ENCODE results near the gene FOXO6. TPM values are rescaled to one million over a fixed set of nuclear protein-coding genes. Genes with fewer than 3 reads are reported as not detected.

The FOXO6 gene
- total and polyA plus RNA-seq, 2 donors: 1.1 to 1.6 TPM

DNA sequence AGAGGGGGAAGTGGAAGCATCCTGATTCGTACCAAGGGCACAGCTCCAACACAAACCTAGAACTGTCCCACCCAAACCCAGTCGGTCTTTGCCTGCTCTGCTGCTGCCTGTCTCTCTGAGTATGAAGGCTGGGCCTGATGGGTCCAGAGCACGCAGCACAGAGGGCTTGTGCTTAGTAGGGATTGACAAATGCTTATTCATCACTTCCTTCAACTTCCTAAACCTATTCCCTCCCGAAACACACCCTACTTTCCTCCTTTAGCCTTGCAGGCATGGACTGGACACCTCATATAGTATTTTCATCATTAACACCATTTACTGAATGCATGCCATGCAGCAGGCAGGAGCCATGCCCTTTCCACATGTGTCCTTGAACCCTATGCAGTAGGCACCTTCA is 31.3 kb downstream of the FOXO6 start:
- Histone ChIP-seq H3K4me1 (ENCODE audit: control insufficient read depth in 2 of 2, insufficient read depth in 2 of 2, low read length in 2 of 2) (peaks cover 20 to 67% of the 10 kb centered on the region in 2 donors), H3K27me3 (ENCODE audit: control insufficient read depth in 2 of 2, insufficient read depth in 1 of 2, low read length in 1 of 2) (peaks cover 0 to 12% of the 10 kb centered on the region in 2 donors), H3K4me3 (ENCODE audit: low read length in 2 of 2) (no peak overlapping the region), H3K9me3 (ENCODE audit: control insufficient read depth in 2 of 2, insufficient read depth in 1 of 2, low read length in 1 of 2) (no peaks in the 10 kb centered on the region), H3K27ac (ENCODE audit: low read depth in 1 of 2, low read length in 1 of 2) (no peak overlapping the region), H3K36me3 (ENCODE audit: control insufficient read depth in 2 of 2, insufficient read depth in 2 of 2, low read length in 1 of 2) (no peaks in the 10 kb centered on the region)
- WGBS: 97% methylated on average over 4 of the region's 4 CpGs
- DNase-seq (ENCODE audit: low read depth in 6 of 9, low spot score in 9 of 9): no peak

DNA sequence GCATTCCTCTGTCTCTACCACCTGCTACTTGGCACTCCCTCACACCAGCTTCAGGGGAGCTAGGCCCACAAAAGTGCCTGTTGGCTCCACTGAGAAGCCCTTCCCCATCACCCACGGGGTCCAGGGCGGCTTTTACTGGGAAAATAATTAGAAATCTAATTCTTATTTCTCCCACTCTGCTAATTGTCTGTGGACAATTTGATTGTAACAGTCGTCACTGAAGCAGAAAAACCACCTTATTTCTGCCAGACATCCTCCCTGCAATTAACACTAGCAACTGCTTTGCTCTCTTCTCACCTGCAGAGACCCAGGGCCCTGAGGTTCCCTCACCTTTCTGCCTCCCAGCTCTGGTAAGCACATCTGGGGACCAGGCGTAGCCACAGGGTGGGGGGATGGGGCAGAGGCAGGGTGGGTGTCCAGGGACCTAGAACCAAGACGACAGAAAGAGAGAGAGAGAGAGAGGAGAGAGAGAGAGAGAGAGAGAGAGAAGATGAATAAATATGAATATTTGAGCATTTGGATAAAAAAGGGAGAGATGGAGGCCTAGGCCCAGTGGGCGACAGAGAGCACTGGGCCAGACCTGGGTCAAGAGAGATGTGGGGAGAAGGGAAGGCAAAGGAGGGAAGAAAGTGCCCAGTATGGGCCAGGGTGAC is 32.6 kb downstream of the FOXO6 start:
- WGBS: 82% methylated on average over 6 of the region's 6 CpGs
- peaks cover 0 to 12% of the 10 kb centered on the region in 2 donors for H3K27me3 ChIP-seq (ENCODE audit: control insufficient read depth in 2 of 2, insufficient read depth in 1 of 2, low read length in 1 of 2)
- H3K27ac ChIP-seq (ENCODE audit: low read depth in 1 of 2, low read length in 1 of 2): peak overlapping the region in 1 of 2 donors; percentile 72
- H3K36me3 ChIP-seq (ENCODE audit: control insufficient read depth in 2 of 2, insufficient read depth in 2 of 2, low read length in 1 of 2): no peaks in the 10 kb centered on the region
- H3K4me3 ChIP-seq (ENCODE audit: low read length in 2 of 2): no peak overlapping the region
- DNase-seq (ENCODE audit: low read depth in 6 of 9, low spot score in 9 of 9): no peak
- no peaks in the 10 kb centered on the region for H3K9me3 ChIP-seq (ENCODE audit: control insufficient read depth in 2 of 2, insufficient read depth in 1 of 2, low read length in 1 of 2)
- H3K4me1 ChIP-seq (ENCODE audit: control insufficient read depth in 2 of 2, insufficient read depth in 2 of 2, low read length in 2 of 2): peaks cover 22 to 67% of the 10 kb centered on the region in 2 donors

DNA sequence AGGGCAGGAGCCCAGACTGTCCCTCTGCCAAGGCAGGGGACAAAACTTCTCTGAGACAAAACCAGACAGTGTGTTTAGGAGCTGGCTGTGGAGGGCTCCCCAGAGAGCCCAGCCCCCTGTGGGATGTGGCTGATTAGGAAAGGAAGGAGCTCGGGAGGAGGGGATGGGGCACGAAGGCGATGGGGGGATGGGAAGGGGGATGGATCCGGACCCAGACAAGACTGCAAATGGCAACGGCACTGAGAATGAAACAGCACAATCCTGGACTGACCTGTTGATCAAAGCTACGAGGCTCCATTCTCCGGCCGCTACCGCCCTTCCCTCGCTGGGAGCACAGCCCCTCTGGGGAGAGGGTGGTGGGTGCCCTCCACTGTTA is 33.1 kb downstream of the FOXO6 start:
- Histone ChIP-seq H3K27me3 (ENCODE audit: control insufficient read depth in 2 of 2, insufficient read depth in 1 of 2, low read length in 1 of 2) (peaks cover 0 to 12% of the 10 kb centered on the region in 2 donors), H3K36me3 (ENCODE audit: control insufficient read depth in 2 of 2, insufficient read depth in 2 of 2, low read length in 1 of 2) (no peaks in the 10 kb centered on the region), H3K27ac (ENCODE audit: low read depth in 1 of 2, low read length in 1 of 2) (peak overlapping the region in 1 of 2 donors; percentile 23), H3K4me1 (ENCODE audit: control insufficient read depth in 2 of 2, insufficient read depth in 2 of 2, low read length in 2 of 2) (peaks cover 27 to 73% of the 10 kb centered on the region in 2 donors), H3K9me3 (ENCODE audit: control insufficient read depth in 2 of 2, insufficient read depth in 1 of 2, low read length in 1 of 2) (no peaks in the 10 kb centered on the region), H3K4me3 (ENCODE audit: low read length in 2 of 2) (no peak overlapping the region)
- 88% methylated on average over 10 of the region's 10 CpGs for WGBS
- no peak for DNase-seq (ENCODE audit: low read depth in 6 of 9, low spot score in 9 of 9)

DNA sequence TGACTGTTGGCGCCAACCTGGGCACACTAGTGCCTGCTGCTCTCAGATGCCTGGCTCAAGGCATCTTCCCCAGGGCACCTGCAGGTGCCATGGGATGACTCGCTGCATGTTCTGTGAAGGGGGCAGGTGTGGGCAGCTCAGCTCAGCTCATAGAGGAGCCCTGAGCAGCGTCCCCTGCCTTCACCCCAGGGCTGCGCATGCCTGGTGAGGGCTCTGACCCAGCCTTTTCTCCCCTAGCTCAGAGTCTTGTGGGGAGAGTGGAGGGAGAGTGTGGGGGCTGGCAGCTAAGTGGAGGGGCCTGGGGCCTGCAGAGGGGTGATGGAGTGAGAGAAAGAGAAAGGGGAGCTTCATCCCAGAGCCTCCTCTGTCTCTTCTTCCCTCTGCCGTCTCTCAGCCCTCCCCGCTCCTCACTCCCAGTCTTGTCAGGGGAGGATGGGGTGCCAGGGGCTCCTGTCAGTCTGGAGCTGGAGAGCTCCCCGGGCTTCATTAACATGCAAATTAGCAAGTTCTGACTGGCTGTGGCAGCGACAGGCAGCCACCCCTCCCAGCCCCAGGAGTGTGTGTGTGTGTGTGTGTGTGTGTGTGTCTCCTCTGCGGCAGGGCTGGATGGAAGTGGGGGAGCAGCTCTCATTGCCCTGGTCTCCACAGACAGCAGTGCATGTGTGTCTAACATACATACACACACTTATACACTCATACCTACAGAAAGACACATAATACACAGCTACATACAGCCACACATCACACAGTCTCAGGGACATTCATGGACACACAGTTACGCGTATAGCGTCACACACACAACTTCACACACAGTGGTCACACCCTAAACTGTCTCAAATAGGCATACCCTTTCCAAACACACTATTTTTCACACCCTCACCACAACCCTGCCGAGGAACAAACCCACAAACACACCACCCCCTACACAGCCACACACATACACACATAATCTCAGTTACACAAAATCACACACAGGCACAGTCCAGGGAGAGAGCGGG is 34.0 kb downstream of the FOXO6 start:
- no peak overlapping the region for H3K4me3 ChIP-seq (ENCODE audit: low read length in 2 of 2)
- peak in 3 of 9 donors; percentile 65 to 79 (median 68) for DNase-seq (ENCODE audit: low read depth in 6 of 9, low spot score in 9 of 9)
- peaks cover 0 to 4% of the 10 kb centered on the region in 2 donors for H3K9me3 ChIP-seq (ENCODE audit: control insufficient read depth in 2 of 2, insufficient read depth in 1 of 2, low read length in 1 of 2)
- no peaks in the 10 kb centered on the region for H3K36me3 ChIP-seq (ENCODE audit: control insufficient read depth in 2 of 2, insufficient read depth in 2 of 2, low read length in 1 of 2)
- H3K27ac ChIP-seq (ENCODE audit: low read depth in 1 of 2, low read length in 1 of 2): peak overlapping the region in 1 of 2 donors; percentile 23
- peaks cover 0 to 12% of the 10 kb centered on the region in 2 donors for H3K27me3 ChIP-seq (ENCODE audit: control insufficient read depth in 2 of 2, insufficient read depth in 1 of 2, low read length in 1 of 2)
- H3K4me1 ChIP-seq (ENCODE audit: control insufficient read depth in 2 of 2, insufficient read depth in 2 of 2, low read length in 2 of 2): peaks cover 27 to 82% of the 10 kb centered on the region in 2 donors
- WGBS: 53% methylated on average over 14 of the region's 14 CpGs

DNA sequence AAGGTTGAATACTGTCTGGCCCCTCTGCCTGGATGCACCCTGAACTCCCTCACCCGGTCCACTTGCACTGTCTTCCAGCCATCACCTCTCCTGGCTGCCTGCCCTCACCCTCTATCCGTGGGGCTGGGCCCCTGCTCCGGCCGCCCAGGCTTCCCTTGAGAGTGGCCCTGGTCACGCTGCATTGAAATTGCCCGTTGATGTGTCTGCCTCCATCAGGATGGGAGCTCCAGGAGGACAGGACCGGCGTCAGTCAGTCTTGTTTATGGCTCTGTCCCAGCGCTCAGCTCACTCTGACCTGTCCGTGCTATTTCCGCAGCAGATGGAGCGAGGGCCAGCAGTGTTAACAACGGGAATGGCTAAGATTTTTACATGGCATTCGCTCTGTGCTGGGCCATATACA is 34.9 kb downstream of the FOXO6 start:
- 68% methylated on average over 14 of the region's 14 CpGs for WGBS
- Histone ChIP-seq H3K4me3 (ENCODE audit: low read length in 2 of 2) (no peak overlapping the region), H3K4me1 (ENCODE audit: control insufficient read depth in 2 of 2, insufficient read depth in 2 of 2, low read length in 2 of 2) (peaks cover 27 to 77% of the 10 kb centered on the region in 2 donors), H3K9me3 (ENCODE audit: control insufficient read depth in 2 of 2, insufficient read depth in 1 of 2, low read length in 1 of 2) (peaks cover 0 to 8% of the 10 kb centered on the region in 2 donors), H3K27ac (ENCODE audit: low read depth in 1 of 2, low read length in 1 of 2) (no peak overlapping the region), H3K27me3 (ENCODE audit: control insufficient read depth in 2 of 2, insufficient read depth in 1 of 2, low read length in 1 of 2) (peaks cover 0 to 12% of the 10 kb centered on the region in 2 donors), H3K36me3 (ENCODE audit: control insufficient read depth in 2 of 2, insufficient read depth in 2 of 2, low read length in 1 of 2) (no peaks in the 10 kb centered on the region)
- no peak for DNase-seq (ENCODE audit: low read depth in 6 of 9, low spot score in 9 of 9)

DNA sequence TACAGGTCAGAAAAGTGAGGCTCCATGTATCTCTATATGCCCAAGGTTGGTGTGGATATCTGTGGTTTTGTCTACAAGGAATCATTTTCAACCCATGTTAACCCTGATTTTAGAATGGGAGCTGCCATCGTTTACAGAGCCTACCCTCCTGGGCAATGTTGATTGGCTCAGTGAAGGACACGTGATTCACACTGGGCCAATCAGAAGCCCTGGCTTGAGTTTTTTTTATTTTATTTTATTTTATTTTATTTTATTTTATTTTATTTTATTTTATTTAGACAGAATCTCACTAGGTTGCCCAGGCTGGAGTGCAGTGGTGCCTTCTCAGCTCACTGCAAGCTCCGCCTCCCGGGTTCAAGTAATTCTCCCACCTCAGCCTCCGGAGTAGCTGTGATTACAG is 35.8 kb downstream of the FOXO6 start:
- H3K36me3 ChIP-seq (ENCODE audit: control insufficient read depth in 2 of 2, insufficient read depth in 2 of 2, low read length in 1 of 2): no peaks in the 10 kb centered on the region
- no peak overlapping the region for H3K27ac ChIP-seq (ENCODE audit: low read depth in 1 of 2, low read length in 1 of 2)
- H3K9me3 ChIP-seq (ENCODE audit: control insufficient read depth in 2 of 2, insufficient read depth in 1 of 2, low read length in 1 of 2): peaks cover 0 to 8% of the 10 kb centered on the region in 2 donors
- 85% methylated on average over 5 of the region's 5 CpGs for WGBS
- DNase-seq (ENCODE audit: low read depth in 6 of 9, low spot score in 9 of 9): no peak
- H3K4me1 ChIP-seq (ENCODE audit: control insufficient read depth in 2 of 2, insufficient read depth in 2 of 2, low read length in 2 of 2): peaks cover 23 to 72% of the 10 kb centered on the region in 2 donors
- H3K27me3 ChIP-seq (ENCODE audit: control insufficient read depth in 2 of 2, insufficient read depth in 1 of 2, low read length in 1 of 2): peaks cover 0 to 12% of the 10 kb centered on the region in 2 donors
- no peak overlapping the region for H3K4me3 ChIP-seq (ENCODE audit: low read length in 2 of 2)

DNA sequence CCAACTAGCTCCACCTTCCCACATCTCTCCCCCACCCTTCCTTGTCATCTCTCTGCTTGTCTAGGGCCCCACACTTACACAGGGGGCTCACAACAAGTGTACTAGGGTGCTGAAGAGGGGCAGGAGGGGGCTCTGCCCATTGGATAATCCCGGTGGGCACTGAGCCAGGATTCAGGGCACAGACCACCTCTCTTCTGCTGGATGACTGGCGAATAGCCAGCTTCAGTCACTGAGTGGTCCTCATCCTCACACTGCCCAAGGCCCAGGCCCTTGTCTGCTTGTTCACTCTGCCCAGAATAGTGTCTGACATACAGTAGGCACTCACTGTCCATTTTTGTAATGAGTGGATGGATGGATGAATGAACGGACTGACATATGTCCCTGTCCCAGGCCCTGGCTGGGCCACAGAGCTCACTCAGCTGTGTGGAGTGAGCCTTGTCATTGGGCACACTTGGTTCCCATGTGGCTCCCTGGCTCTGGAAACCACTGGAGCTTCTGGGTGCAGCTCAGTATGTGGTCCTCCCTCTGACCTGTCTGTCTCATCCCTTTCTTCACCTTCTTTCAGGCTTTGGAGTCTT is 36.6 kb downstream of the FOXO6 start:
- no peak overlapping the region for H3K27ac ChIP-seq (ENCODE audit: low read depth in 1 of 2, low read length in 1 of 2)
- 94% methylated on average over 3 of the region's 3 CpGs for WGBS
- peaks cover 19 to 64% of the 10 kb centered on the region in 2 donors for H3K4me1 ChIP-seq (ENCODE audit: control insufficient read depth in 2 of 2, insufficient read depth in 2 of 2, low read length in 2 of 2)
- DNase-seq (ENCODE audit: low read depth in 6 of 9, low spot score in 9 of 9): no peak
- H3K4me3 ChIP-seq (ENCODE audit: low read length in 2 of 2): no peak overlapping the region
- H3K36me3 ChIP-seq (ENCODE audit: control insufficient read depth in 2 of 2, insufficient read depth in 2 of 2, low read length in 1 of 2): no peaks in the 10 kb centered on the region
- H3K27me3 ChIP-seq (ENCODE audit: control insufficient read depth in 2 of 2, insufficient read depth in 1 of 2, low read length in 1 of 2): peaks cover 0 to 12% of the 10 kb centered on the region in 2 donors
- H3K9me3 ChIP-seq (ENCODE audit: control insufficient read depth in 2 of 2, insufficient read depth in 1 of 2, low read length in 1 of 2): peaks cover 0 to 8% of the 10 kb centered on the region in 2 donors

DNA sequence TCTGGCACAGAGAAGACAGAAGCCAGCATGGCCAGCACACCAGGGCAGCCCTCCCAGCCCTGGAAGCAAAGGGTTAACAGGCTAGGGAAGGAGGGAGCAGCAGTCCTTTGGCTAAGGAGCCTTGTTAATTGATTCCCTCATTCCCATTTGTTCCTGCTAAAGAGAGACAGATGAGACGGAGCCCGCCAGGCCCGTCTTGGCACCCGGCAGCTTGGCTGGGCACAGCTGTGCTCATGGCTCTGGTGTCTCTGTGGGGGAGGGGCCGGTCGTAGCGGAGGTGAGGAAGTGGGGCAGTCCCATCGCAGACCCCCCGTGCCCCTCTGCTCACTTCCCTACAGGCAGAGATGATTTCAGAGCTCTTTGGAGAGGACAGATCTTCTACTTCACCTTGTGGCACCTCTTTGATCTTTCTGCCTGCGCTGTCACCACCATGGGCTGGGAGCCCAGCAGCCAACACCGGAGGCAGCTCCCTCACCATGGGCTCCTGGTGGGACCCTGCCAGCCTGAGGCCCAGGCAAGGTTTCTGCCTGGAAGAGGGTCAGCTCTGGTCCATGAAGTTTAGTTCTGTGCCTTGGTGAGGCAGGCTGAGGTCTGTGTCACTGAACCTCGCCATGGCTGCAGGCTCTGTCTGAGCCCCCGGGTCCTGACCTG is 38.0 kb downstream of the FOXO6 start:
- WGBS: 57% methylated on average over 13 of the region's 13 CpGs
- peak in 1 of 9 donors; percentile 62 for DNase-seq (ENCODE audit: low read depth in 6 of 9, low spot score in 9 of 9)
- H3K9me3 ChIP-seq (ENCODE audit: control insufficient read depth in 2 of 2, insufficient read depth in 1 of 2, low read length in 1 of 2): peaks cover 0 to 8% of the 10 kb centered on the region in 2 donors

More for the DNA sequence above, 38.0 kb downstream of the FOXO6 start:
- Histone ChIP-seq H3K4me3 (ENCODE audit: low read length in 2 of 2) (no peak overlapping the region), H3K36me3 (ENCODE audit: control insufficient read depth in 2 of 2, insufficient read depth in 2 of 2, low read length in 1 of 2) (no peaks in the 10 kb centered on the region), H3K27me3 (ENCODE audit: control insufficient read depth in 2 of 2, insufficient read depth in 1 of 2, low read length in 1 of 2) (peaks cover 0 to 12% of the 10 kb centered on the region in 2 donors), H3K27ac (ENCODE audit: low read depth in 1 of 2, low read length in 1 of 2) (peak overlapping the region in 1 of 2 donors; percentile 60), H3K4me1 (ENCODE audit: control insufficient read depth in 2 of 2, insufficient read depth in 2 of 2, low read length in 2 of 2) (peaks cover 26 to 62% of the 10 kb centered on the region in 2 donors)

All from thymus (tissue), 11 donors.